GM12892 (cell line): Measurements from ENCODE around the gene RPTOR.

ENCODE experiments used
- POLR2A ChIP-seq: IDR thresholded peaks from 2 replicates; pipeline ENCODE4 v1.6.1; 2011; ENCODE audit warnings: low read depth, low read length, control low read depth
- POLR2AphosphoS5 ChIP-seq: IDR thresholded peaks from 2 replicates; pipeline ENCODE4 v1.6.1; 2011; ENCODE audit warnings: low read depth, low read length, control low read depth
- TAF1 ChIP-seq: IDR thresholded peaks from 2 replicates; pipeline ENCODE4 v1.6.1; 2011; ENCODE audit warnings: low read depth, mild to moderate bottlenecking, control low read depth, low read length, borderline replicate concordance

- TF ChIP-seq TAF1 (no peak), POLR2A (no peak), POLR2AphosphoS5 (no peak)
These were observed 348.4 kb downstream of the RPTOR start for GRCh38 chr17:80892900-80893603.
